T-helper 2 cell (primary cell): ENCODE results near the gene ZNF547.
A peak's percentile ranks its signal among the peaks of the same experiment; 100 is the strongest.
"Not testable (repeated sequence)": the region's sequence is repeated elsewhere in the genome, so short reads cannot be mapped to it uniquely, and the experiment has no call there.

ENCODE experiments used
- DNase-seq, 5 experiments: peaks; one replicate each; pipeline versions ENCODE4 v3.0.0 to v3.0.0-alpha.2; 2012 to 2022

Gene ZNF547

DNA sequence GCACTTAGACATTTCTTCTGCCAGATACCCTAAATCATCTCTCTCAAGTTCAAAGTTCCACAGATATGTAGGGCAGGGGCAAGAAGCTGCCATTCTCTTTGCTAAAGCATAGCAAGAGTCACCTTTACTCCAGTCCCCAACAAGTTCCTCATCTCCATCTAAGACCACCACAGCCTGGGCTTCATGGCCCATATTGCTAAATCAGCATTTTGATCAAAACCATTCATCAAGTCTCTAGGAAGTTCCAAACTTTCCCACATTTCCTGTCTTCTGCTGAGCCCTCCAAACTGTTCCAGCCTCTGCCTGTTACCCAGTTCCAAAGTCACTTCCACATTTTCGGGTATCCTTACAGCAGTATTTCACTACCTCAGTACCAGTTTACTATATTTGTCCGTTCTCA is 11.3 kb downstream of the ZNF547 start:
- DNase-seq, result not testable (repeated sequence)

DNA sequence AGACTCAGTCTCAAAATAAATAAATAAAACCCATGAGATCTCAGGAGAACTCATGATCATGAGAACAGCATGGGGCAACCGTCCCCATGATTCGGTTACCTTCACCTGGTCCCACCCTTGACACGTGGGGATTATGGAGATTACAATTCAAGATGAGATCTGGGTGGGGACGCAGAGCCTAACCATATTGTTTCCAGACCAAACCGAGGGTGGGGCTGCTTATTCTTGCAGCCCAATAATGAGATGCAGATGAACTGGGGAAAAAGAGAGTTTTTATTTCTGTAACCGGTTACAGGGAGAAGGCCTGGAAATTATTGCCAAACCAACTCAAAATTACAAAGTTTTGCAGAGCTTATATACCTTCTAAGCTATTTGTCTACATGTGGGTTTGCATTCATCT is 12.8 kb downstream of the ZNF547 start:
- DNase-seq, result no peak

DNA sequence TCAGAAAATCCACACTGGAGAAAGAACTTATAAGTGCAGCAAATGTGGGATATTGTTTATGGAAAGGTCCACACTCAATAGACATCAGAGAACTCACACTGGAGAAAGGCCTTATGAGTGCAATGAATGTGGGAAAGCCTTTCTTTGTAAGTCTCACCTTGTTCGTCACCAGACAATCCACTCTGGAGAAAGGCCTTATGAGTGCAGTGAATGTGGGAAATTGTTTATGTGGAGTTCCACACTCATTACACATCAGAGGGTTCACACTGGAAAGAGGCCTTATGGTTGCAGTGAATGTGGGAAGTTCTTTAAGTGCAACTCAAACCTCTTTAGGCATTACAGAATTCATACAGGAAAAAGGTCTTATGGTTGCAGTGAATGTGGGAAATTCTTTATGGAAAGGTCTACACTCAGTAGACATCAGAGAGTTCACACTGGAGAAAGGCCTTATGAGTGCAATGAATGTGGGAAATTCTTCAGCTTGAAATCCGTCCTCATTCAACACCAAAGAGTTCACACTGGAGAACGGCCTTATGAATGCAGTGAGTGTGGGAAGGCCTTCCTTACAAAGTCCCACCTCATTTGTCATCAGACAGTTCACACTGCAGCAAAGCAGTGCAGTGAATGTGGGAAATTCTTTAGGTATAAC is 14.3 kb downstream of the ZNF547 start:
- no peak for DNase-seq

DNA sequence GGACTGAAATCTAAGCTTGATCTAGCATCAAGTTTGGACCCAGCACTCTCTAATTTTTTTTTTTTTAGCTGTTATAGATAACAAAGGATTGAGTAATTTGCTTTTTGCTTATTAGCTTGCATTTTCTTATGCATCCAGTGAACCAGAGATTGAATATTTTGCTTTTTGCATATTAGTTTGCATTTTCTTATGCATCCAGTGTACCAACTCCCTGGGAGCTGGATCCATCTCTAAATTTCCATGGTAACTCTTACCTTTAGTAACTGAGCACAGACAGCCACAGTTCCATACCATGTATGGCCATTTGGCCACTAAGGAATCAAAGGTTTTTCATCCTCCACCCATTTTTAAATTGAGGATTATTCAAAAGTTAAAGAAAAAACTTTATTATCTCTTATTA is 17.6 kb downstream of the ZNF547 start:
- no peak for DNase-seq

DNA sequence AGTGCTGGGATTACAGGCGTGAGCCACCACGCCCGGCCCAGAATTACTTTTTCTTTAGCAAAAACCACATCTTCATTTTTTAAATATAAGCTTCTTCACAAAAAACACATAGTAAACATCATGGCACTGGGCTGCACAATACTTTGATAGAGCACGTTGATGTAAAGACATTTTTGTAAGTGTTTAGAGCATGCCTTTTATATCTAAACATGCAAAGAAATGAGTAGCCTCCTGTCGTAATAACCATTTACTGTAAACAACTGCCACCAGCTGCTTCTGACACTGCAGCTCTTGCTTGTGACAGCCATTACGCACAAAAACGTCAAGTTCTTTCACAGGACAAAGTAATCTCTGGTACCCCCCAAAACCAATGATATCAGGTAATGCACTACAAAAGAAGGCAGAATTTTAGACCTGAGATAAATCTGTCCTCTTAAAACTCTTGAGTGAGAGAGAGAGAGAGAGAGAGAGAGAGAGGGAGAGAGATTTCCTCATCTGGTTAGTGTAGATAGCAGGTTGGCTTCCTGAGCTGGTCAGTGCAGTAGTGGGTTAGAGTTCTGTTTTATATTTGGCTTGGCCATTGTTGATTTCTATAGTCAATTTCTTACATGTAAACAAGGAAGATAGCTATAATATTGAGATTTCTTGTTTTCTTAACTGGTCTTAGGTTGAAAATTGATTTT is 19.6 kb downstream of the ZNF547 start:
- DNase-seq, result no peak

DNA sequence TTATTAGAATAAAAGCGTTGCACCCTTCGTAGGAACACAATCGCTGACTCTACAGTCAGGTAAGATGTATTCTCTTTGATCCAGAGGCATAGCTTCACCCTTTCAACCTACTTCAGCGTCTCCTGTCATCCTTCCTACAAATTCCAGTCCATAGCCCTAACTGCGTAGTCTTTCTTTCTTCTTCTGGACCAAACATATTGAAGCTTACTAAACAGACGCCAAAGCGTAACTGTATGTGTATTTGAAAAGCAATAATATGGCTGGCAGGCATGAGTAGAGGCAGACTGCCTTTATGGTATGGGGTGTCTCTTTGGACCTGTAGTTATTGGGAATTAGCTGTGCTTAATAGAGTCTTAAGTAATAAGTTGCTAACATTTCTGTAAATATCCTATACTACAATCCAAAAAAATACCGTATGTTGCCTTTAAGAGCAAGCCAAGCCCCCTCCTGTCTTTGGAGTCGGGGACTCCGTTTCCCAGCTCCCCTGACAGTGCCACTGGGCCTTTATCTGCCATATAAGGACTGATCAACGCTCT is 25.9 kb downstream of the ZNF547 start:
- no peak for DNase-seq

DNA sequence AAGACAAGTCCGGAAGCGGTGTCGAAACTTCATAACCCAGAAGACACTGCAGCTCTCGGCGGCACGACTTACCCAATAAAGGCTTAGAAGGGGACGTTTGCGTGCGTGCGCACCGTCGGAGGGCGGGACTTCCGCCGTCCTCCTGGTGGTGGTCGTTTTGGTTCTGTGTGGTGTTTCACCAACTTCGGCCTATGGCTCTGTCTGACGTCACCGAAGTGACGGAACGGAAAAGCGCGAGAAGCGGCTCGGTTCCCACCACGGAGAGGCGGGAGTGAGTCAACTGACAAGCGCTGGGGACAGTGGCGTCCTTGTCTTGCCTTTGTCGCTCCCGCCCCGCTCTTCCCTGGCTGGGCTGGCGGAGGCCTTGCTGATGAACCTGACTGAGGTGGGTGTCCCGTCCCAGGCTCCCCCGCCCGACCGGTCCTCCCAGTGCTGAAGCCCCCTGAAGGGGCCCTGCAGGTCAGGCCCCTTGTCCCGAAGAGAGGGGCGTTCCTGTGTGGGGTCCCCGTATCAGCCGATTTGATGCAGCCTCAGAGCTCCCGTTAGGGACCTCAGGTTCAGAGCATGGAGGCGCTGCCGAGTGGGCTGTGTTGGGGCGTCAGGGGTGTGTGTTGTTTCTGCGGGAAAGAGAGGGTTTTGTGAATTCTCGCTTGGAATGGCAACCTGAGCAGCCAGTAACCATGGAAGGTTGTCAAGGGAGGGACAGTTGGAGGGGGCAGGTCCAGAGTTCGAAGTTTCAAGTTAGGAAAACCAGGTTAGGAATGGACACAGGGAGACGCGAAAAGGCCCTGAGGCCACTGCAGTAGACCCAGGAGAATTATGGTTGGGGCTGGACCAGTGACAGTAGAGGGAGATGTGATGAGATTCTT is 26.6 kb downstream of the ZNF547 start, which contains the start of gene ZNF548:
ZNF548 (plus strand) TSS at position 125 of the 869 bp plus-strand sequence; CDS start at position 371, 246 bp downstream.
- DNase-seq, result peak; percentile 93 to 99 (median 97)

DNA sequence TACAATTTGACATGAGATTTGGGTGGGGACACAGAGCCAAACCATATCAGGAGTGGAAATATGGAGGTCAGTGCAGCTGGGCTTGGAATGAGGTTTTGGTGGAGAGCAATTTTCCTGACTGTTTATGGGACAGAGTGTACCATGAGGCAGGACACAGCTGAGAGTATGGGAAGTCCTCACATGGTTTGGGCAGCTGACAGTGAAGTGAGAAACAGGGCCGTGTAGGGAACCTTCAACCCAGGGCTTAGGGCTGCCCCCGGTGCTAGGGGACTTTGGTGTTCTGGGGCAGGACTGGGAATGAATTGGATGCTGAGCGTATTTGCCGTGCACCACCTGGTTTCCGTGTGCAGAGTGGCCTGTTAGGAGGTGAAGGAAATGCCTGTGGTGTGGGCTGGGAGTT is 32.4 kb downstream of the ZNF547 start:
- no peak for DNase-seq

DNA sequence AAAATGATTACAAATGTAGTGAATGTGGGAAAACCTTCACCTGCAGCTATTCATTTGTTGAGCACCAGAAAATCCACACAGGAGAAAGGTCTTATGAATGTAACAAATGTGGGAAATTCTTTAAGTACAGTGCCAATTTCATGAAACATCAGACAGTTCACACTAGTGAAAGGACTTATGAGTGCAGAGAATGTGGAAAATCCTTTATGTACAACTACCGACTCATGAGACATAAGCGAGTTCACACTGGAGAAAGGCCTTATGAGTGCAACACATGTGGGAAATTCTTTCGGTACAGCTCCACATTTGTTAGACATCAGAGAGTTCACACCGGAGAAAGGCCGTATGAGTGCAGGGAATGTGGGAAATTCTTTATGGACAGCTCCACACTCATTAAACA is 35.5 kb downstream of the ZNF547 start:
- no peak for DNase-seq

DNA sequence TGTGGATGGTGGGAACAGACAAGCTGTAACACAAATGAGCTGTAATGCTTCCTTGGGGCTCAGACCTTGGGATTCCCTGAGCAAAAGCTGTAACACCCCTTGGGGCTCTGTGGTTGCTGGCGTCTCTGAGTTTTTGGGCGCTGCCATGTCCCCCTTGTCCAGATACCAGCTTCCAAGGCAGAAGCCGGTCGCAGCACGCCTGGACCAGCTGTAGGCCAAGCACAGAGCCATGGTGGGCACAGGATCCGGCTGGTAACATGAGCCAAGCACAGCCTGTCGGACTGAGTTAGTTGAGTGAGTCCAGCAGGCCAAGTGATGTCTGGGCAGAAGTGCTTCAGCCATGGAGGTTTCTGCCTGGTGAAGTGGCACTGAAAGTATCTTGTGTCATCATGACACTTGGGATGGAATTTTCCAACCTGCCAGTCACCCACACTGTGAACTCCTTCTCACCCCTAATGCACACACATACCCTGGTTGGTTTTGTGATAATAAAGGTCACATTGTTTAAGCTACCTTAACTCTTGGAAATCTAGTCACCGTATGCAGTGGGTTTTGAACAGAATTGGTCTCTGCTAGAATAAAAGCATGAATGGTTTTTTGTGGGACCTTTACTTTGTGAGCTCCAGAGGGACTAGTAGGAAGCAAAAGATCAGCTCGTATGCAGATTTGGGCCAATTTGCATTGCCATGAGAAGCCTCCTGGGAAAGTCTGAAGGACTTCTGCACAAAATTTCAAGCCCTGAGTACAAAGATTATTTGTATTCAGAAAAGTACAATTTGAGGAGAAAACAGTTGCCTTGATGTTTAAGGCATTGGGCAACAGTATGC is 40.6 kb downstream of the ZNF547 start:
- no peak for DNase-seq

DNA sequence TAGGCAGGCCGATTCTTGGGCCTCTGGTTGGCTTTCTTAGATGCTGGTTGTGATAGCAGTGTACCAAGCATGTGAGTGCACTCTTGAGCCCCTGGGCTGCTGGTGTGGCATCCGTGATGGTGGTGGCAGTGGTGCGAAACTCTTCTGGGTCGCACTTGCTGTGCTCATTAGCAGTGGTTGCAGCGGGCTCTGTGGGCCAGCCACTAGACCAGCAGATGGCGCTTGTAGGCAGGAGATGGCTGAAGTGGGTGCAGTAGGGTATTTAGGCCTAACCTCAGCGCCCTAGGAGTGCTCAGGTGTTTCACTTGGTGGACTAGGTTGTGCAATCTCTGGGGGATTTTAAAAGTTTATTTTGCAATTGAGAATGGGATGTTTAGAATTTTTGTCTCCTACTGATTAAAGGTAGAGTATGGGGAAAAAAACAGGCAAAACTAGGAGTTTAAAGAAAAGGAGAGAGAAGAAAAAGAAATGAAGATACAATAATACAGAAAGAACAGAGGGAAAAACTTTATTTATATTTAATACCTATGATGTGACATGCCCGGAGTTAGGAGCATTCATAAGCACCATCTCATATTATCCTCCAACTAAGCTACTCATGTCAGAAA is 43.3 kb downstream of the ZNF547 start:
- peak; percentile 21 to 69 (median 47) for DNase-seq

DNA sequence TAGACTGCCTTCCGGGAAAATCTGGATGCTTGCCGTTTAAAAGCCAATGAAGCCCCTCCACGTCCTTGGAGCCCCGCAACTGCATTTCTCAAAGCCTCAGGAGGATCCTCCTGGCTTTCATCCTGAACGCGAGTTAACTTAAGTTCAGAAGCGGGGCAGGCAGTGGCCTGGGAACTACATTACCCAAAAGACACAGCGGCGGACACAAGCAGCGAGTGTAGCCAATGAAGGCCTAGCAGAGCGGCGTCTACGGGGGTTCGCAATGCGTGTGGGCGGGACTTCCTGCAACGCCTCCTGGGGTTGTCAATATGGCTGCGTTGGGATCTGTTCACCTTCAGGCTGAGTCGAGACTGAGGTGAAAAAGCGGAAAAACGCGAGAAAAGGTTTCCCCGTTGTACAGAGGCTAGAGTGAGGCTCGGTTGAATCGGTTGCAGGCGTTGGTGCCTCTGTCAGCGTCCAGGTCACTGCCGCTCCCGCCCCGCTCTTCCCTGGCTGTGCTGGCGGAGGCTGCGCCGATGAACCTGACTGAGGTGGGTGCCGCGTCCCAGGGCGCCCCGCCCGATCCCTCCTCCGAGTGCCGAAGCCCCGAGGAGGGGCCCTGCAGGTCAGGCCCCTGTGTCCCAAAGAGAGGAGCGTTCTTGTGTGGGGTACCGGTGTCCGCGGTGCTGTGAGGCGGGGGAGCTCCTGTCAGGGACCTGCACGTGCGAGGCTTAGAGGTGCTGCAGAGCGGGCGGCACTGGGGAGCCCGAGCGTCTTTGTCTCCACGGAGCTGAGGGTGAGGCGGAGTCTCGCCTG is 47.7 kb downstream of the ZNF547 start, which contains the start of gene ZNF17:
ZNF17 (plus strand) TSS at position 285 of the 795 bp plus-strand sequence. CDS start 2,455 bp downstream, outside the sequence.
- peak; percentile 77 to 96 (median 89) for DNase-seq

DNA sequence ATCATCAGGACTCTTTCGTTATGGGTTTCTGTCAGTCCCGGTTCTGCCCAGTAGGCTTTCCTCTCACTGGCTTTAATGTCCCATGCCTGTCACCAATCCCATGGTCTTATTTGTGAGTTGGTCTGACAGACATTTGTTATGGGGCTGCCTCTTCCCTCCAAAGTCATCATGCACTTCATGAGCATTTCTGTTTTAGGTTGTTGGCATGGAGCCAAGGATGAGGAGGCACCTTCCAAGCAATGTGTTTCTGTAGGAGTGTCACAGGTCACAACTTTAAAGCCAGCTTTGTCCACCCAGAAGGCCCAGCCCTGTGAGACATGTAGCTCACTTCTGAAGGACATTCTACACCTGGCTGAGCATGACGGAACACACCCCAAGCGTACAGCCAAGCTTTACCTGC is 56.1 kb downstream of the ZNF547 start:
- no peak for DNase-seq

DNA sequence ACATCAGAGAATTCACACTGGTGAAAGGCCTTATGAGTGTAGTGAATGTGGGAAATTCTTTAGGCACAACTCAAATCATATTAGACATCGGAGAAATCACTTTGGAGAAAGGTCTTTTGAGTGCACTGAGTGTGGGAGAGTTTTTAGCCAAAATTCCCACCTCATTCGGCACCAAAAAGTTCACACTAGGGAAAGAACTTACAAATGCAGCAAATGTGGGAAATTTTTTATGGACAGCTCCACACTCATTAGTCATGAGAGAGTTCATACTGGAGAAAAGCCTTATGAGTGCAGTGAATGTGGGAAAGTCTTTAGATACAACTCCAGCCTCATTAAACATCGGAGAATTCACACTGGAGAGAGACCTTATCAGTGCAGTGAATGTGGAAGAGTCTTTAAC is 57.7 kb downstream of the ZNF547 start:
- no peak for DNase-seq
